Femur (tissue), 1 donor: Measurements from ENCODE around the gene GRN.
A peak's percentile ranks its signal among the peaks of the same experiment; 100 is the strongest.
"Not testable (repeated sequence)": the region's sequence is repeated elsewhere in the genome, so short reads cannot be mapped to it uniquely, and the experiment has no call there.

Experiments used
- DNase-seq: peaks from one replicate; pipeline ENCODE4 v3.0.0-alpha.2; 2017

GRN gene

DNA sequence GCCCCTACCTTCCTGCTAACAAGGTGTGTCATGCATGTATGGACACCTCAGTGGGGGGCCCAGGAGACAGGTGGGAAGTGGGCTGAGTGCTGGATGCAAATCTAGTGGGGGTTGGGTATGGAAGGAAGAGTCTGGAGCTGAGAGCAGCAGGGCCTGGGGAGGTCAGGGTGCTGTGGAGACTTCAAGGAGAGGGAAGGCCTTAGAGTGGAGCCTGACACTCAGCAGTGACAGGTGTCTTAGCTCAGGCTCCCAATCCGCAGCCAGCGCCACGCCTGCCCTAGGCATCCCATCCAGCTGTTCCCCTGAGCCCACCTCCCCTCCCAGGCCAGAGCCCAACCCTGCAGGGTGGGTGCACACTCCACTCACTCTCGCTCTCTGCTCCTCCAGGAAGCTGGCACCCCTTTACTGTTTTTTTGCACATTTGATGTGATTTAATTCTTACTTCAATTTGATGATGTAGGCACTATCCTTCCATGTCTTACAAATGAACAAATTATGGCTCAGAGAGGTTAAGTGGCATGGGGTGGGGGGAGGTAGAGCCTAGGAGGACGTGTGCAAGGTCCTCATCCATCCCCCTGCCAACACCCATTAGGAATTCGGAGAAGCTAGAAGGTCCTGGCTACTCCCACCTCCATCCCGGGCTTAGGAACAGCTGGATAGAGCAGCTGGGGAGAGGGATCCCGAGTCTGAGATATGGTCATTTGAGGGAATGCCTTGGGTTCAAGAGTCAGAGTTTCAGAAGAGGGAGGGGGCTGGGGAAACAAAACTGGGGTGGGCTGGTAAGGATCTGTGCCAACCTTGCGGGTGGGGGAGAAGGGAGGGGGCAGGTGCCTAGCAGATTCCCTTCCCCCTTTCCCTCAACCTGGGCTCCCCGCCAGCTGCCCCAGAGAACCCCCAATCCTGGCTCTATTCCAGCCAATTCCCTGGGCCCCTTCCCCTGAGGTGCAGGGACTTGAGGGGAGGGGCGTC, 16.5 kb downstream of the GRN start:
- peak; percentile 54 for DNase-seq

DNA sequence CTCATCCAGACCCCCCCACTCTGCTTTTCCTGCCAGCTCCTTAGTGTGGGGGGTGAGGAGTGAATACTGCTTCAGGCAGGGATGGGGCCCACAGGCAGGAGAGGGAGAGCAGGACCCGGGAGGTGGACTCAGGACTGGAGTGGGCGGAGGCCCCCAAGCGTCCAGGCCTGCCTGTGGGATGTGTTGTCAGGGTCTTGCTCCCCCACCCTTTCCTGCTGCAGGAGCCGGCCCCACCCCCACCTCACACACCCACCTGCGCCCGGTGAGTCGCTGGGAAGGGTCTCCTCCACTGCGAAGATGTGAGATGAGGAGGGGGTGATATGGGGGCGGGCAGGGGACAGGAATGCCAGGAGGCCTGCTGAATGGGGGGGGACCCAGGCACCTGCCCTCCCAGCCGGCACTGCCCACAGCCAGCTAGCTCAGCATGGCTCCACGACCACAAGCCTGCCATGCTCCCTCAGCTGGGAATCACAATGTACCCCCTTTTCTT, 17.4 kb downstream of the GRN start:
- DNase-seq: peak; percentile 49

DNA sequence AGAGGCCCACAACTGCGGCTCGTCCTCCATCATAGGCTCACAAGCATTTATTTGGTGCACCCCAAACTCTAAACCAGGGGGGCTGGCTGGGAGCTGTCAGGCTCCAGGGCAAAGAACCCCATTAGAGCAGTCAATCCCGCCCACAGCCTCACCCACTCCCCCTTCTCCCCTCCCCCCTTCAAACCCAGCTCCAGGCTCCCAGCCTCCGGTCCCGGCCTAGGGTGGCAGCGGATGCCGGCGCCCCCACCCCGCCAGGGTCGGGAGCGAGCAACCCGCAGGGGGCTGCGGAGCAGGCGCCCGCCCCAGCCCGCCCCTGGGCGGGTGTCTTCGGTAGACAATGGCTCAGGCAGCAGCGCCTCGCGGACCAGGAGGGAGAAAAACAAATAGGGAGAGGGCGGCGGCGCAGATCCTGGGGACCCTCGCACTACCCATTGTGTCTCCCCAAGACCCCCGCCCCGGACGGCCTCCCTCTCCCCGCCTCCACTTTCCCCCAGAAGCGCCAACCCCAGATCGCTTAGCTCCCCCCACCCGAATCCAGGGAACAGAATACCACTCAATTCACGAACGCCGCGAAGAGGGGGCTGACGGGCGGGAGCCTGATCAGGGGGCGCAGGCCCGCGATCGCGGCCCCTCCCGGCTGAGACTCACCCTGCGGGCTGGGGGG, 18.0 kb downstream of the GRN start:
- peak; percentile 53 for DNase-seq

DNA sequence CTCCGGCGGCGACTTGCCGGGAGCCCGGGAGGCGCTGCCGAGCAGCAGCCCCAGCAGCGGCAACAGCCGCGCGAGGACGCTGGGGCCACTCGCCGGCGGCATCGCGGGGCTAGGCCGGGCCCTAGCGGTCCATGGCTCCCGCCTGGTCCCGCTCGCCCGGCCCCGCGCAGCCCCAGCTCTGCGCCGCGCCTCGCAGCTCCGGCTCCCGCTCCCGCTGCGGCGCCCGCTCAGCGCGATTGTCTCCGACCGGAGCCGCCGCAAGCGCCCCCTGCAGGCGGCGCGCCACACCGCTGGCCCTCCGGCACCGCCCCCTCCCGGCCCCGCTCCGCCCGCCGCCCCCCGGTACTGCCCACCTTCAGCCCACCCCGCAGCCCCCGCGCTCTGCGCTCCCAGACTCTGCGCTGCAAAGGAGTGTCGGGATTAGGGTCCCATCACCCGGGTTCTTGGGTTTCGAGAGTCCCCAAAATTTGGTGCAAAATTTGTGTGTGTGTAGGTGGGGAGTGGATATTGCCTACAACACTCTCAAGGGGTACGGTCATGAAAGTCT, 18.6 kb downstream of the GRN start, which contains the start of gene FAM171A2:
Gene FAM171A2 (minus strand): TSS at position 241 of the 547 bp plus-strand sequence. CDS start 139 bp downstream, at position 102.
- peak; percentile 79 for DNase-seq

- DNase-seq: not testable (repeated sequence)
These were observed 19.9 kb downstream of the GRN start for GRCh38 chr17:44365051-44365450.

- no peak for DNase-seq
These were observed 22.3 kb downstream of the GRN start for GRCh38 chr17:44367231-44367979.

DNA sequence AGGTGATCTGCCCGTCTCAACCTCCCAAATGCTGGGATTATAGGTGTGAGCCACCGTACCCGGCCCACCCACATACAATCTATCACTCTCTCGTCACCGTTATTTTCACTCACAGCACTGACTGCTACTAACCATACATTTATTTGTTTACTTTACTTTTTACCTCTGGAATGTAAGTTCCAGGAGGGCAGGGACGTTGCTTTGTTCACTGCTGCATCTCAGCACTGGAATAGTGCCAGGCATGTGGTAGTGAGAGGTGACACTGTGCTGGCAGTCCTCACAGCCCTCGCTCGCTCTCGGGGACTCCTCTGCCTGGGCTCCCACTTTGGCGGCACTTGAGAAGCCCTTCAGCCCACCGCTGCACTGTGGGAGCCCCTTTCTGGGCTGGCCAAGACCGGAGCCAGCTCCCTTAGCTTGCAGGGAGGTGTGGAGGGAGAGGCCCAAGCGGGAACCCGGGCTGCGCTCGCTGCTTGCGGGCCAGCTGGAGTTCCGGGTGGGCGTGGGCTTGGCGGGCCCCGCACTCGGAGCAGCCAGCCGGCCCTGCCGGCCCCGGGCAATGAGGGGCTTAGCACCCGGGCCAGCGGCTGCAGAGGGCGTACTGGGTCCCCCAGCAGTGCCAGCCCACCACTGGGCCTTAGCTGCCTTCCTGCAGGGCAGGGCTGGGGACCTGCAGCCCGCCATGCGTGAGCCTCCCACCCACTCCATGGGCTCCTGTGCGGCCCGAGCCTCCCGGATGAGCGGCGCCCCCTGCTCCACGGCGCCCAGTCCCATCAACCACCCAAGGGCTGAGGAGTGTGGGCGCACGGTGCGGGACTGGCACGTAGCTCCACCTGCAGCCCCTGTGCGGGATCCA, 23.5 kb downstream of the GRN start:
- DNase-seq: not testable (repeated sequence)

DNA sequence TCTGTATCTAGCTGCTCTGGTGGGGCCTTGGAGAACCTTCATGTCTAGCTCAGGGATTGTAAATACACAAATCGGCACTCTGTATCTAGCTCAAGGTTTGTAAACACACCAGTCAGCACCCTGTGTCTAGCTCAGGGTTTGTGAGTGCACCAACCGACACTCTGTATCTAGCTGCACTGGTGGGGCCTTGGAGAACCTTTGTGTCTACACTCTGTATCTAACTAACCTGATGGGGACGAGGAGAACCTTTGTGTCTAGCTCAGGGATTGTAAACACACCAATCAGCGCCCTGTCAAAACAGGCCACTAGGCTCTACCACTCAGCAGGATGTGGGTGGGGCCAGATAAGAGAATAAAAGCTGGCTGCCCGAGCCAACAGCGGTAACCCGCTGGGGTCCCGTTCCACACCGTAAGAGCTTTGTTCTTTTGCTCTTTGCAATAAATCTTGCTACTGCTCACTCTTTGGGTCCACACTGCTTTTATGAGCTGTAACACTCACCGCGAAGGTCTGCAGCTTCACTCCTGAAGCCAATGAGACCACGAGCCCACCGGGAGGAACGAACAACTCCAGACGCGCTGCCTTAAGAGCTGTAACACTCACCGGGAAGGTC, 24.4 kb downstream of the GRN start:
- DNase-seq: not testable (repeated sequence)

GRCh38 chr17:44372036-44372435, 26.9 kb downstream of the GRN start:
- DNase-seq: no peak

DNA sequence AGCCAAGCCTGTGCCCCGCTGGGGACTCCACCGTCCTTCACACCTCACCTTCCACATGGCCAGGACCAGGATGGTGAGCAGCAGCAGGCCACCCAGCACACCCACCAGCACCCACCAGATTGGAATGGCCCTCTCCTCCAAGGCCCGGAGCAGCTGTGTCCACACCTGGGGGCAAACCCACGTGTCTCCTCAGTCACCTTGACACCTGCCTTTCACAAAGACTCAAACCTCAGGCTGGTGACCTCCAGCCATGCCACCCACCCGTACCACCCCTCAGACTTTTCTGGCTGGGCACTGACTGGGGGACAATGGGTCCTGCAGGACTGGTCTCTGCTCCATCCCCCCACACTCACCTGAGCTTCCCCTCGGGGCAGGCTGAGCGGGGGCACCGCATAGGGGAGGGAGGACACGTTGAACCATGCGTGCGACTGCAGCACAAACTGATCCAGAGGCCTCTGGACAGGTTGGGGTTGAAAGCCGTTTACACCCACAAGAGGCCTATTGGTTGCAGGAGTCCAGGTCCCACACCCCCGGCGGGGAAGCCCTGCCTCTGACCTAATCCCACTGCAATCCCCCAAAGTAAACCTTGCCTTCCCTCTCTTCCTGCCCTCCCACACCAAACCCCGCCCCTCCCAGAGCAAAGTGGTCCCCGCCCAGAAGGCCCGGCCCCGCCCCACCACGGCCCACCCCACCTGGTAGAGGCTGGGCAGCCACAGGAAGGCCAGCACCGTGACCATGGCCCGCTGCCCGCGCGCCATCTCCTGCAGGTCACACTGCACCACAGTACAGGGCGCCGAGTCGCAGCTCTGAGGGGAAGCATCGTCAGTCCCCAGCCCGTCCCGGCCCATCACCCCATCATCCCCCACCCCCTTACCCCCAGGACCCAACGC, 29.4 kb downstream of the GRN start:
- DNase-seq: peak; percentile 28

DNA sequence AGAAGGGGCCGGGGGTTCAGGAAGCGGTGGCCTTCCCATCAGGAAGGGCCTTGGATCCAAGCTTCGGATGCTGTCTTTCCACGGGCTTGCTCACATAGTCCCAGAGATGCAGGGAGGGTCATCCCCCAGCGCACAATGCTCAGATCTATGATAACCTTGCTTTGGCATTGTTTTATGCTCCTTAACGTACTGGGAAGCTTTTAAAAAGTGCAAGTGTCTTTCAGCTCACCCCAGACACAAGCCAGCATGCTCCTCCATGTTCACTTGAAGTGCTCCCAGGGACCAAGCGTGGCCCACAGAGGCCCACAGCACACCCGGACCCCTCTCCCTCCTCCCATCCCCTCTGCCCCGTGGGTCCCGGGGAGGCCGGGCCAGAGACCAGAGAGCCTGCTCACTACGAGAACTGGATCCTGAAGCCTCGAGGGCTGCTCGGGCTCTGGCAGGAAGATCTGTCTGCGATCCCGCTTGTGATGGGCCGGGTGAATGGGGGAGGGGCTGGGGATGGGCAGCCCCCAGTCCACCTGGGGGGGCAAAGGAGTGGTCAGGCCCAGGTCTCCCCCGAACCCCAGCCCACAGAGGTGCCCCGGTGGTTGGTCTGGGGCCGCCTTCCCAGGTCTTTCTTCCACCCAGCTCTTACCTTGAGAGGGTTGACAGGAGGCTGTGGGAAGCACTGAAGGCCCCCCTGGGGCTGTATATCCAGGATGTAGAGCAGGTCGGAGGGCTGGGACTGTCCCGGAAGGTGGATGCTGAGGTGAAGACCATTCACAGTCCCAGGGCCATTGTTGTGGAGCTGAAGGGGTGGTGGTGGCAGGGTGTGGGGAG, 30.3 kb downstream of the GRN start:
- no peak for DNase-seq

DNA sequence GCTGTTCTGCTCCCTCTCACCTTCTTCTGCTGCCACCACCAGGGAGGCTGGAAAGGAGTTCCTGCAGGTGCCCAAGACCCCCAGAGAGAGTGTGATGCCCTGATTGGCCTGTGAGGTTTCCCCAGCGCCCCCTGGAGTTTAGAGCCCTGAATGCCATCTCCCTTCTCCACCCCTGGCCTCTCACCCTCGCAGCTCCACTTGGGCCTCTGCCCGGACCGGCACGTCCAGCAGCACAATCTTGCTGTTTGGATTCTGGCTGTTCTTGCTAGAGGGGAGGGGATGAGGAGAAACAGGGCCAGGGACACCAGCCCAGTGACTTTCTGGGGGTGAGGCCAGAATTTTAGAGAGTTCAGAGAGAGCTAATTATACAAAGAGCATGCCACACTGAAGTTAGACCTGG, 31.0 kb downstream of the GRN start:
- DNase-seq: peak; percentile 58

GRCh38 chr17:44376779-44377178, 31.7 kb downstream of the GRN start:
- no peak for DNase-seq

GRCh38 chr17:44378171-44378705, 33.1 kb downstream of the GRN start:
- no peak for DNase-seq

DNA sequence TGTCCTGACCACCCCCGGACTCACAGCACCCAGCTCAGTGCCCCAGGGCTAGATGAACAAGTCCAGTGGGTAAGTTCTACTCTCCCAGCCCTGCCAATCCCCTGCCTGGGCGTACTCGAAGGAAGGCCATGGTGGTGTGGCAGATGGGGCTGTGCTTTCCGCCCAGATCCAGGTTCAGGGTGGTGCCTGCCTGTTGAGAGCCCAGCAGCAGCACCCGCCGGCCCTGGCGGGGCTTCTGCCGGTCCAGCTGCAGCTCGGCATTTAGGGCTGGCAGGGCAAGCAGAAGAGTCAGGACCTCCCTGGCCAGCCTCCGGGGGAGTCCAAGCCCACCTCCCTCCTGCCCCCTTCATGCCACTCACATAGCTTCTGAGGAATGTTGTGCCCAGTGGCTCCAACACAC, 34.8 kb downstream of the GRN start:
- no peak for DNase-seq

- no peak for DNase-seq
These were observed 35.7 kb downstream of the GRN start for GRCh38 chr17:44380767-44381166.

DNA sequence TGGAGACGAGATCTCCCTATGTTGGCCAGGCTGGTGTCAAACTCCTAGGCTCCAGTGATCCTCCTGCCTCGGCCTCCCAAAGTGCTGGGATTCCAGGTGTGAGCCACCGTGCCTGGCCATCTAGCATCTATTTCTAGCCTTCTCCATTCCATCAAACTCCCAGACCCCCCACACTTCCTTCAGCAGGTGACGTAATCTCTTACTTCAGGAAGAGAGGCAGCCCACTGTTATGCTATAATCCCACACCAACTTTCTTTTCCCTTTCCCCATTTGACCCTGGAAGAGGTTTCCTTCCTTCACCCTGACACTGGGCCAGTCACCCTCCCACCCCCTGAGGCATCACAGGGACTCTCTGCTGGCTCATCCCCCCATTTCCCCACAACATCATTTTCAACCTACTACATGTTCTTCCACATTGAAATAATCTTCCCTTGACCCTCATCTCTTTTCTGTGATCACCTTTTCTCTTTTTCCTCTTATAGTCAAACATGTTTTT, 36.8 kb downstream of the GRN start:
- DNase-seq: no peak

DNA sequence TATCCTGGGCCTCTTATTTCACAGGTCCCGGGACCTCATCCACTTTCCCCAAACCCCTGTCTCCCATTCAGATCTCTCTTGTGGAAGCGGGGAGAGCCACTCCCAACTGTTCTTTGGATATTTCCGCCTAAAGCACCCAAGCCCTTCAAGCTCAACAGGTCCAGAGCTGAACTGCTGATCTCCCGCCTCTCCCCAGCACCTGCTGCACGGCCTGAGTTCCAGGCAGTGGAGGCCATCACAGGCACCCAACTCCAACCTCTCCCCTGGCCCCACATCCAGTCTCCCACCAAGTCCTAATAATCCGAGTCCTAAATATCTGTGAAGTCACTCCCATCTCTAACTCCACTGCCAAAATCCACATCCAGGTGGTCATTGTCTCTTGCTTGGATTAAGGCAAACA, 37.8 kb downstream of the GRN start:
- DNase-seq: no peak

GRCh38 chr17:44383363-44383762, 38.3 kb downstream of the GRN start:
- no peak for DNase-seq
